BJ (cell line): ENCODE results near the gene SCT. TPM values are rescaled to one million over a fixed set of nuclear protein-coding genes. Genes with fewer than 3 reads are reported as not detected.
"Not testable (repeated sequence)": the region's sequence is repeated elsewhere in the genome, so short reads cannot be mapped to it uniquely, and the experiment has no call there.

ENCODE experiments used
- CTCF ChIA-PET: fragments of 350-600 bp; formaldehyde crosslinking; extraction: SDS; loops from one replicate; lab custom pipeline; 2021; ENCODE audit warnings: antibody characterized with exemption, inconsistent platforms; lab: Yijun Ruan, JAX
- POLR2A ChIA-PET: fragments of 300-600 bp; sonication (Branson Sonifier 250); formaldehyde crosslinking; extraction: SDS; loops from one replicate; lab custom pipeline; 2021; ENCODE audit warnings: antibody characterized with exemption; lab: Charles Lee
- DNase-seq: peaks from one replicate; pipeline ENCODE4 v3.0.0-alpha.2; 2011; ENCODE audit warnings: low read depth
- H3K27me3 ChIP-seq: 2 replicates; pipeline ENCODE4 v1.6.0; 2011; ENCODE audit warnings: low read length; ENCODE audit not compliant: control insufficient read depth, insufficient read depth
- H3K36me3 ChIP-seq: 2 replicates; pipeline ENCODE4 v1.5.1; 2011; ENCODE audit warnings: low read length; ENCODE audit not compliant: control insufficient read depth, insufficient read depth
- H3K4me3 ChIP-seq: 2 replicates; pipeline ENCODE4 v1.5.1; 2011; ENCODE audit warnings: low read depth, mild to moderate bottlenecking, control low read depth, low read length
- CTCF ChIP-seq: IDR thresholded peaks from 2 replicates; pipeline ENCODE4 v1.5.1; 2011; ENCODE audit warnings: low read depth, mild to moderate bottlenecking, control low read depth, inconsistent platforms, low read length, moderate library complexity; ENCODE audit not compliant: insufficient read depth
- polyA plus RNA-seq: library from polyadenylated mRNA; depleted of rRNA; stranded (reverse); fragments of >200 nt; gene quantifications from 2 replicates; pipeline ENCODE4 v1.2.3, GENCODE V29; 2011

The SCT gene
- polyA plus RNA-seq, 1 experiment, result not detected

DNA sequence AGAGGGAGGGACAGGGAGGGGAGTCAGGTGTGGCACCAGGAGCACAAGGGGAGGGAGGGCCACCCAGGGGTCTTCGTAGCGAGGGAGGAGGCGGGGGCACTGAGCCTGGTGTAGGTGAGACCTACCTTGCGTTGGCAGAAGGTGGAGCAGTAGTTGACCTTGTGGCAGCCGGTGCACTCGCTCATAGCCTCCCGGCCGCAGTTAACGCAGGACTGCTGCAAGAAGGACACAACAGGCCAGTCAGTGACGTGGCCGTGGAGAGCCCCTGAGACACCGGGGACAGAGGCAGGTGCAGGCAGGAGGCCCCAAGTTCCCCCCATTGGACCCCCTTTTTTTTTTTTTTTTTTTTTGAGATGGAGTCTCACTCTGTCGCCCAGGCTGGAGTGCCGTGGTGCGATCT, 26.9 kb upstream of the SCT start:
- DNase-seq, result no peak
- Histone ChIP-seq H3K36me3 (peaks cover 14% of the 10 kb centered on the region), H3K27me3 (no peaks in the 10 kb centered on the region), H3K4me3 (no peak overlapping the region)
- no peak for TF ChIP-seq CTCF
- ChIA-PET POLR2A (no interaction called here), CTCF (no interaction called here)

GRCh38 chr11:653136-653535, 26.2 kb upstream of the SCT start:
- H3K4me3 ChIP-seq, DNase-seq, H3K27me3 ChIP-seq, POLR2A ChIA-PET: not testable (repeated sequence)
- peaks cover 12% of the 10 kb centered on the region for H3K36me3 ChIP-seq
- CTCF ChIA-PET, result interaction anchor here (0.7 kb wide), 1 partner anchor 70 kb away, joined by 4 read pairs; no protein-coding TSS in a partner anchor

- H3K36me3 ChIP-seq, result peaks cover 7% of the 10 kb centered on the region
- CTCF ChIA-PET, result interaction anchor here (0.6 to 1.3 kb wide), 2 partner anchors 12 to 52 kb away, joined by 3 to 8 read pairs; no protein-coding TSS in a partner anchor
- DNase-seq, result no peak
- no peak for TF ChIP-seq CTCF
- POLR2A ChIA-PET, result no interaction called here
- no peak overlapping the region for H3K4me3 ChIP-seq
- H3K27me3 ChIP-seq, result no peaks in the 10 kb centered on the region
Measured at GRCh38 chr11:650482-650881, 23.5 kb upstream of the SCT start.

- CTCF ChIA-PET, result interaction anchor here (1.4 kb wide), 1 partner anchor 8 kb away, joined by 5 read pairs; no protein-coding TSS in a partner anchor
- DNase-seq, H3K4me3 ChIP-seq, POLR2A ChIA-PET, H3K36me3 ChIP-seq, H3K27me3 ChIP-seq: not testable (repeated sequence)
Measured at GRCh38 chr11:647672-648158, 20.7 kb upstream of the SCT start.

DNA sequence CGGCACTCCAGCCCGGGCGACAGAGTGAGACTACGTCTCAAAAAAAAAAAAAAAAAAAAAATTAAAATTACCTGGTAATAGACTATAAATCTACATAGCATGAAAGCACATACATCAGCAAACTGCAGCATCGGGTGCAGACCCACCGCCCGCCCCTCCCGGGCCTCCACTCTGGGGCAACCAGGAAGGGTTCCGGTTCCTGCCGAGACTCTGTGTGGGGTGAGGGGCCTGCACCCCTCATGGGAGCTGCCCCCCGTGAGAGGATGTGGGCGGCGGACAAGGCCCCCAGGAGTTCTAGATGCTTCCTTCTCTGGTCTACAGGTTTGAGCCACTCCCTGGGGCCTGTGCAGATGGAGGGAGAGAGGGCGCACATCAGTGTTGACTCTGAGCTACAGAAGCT, 19.2 kb upstream of the SCT start:
- Histone ChIP-seq H3K4me3 (no peak overlapping the region), H3K36me3 (peaks cover 8% of the 10 kb centered on the region), H3K27me3 (no peaks in the 10 kb centered on the region)
- DNase-seq, result no peak
- ChIA-PET CTCF (interaction anchor here (0.6 to 0.8 kb wide), 2 partner anchors 81 to 1200 kb away, joined by 3 to 6 read pairs; no protein-coding TSS in a partner anchor), POLR2A (no interaction called here)
- TF ChIP-seq CTCF, result no peak

GRCh38 chr11:645536-645935, 18.6 kb upstream of the SCT start:
- DNase-seq, result no peak
- no peak for TF ChIP-seq CTCF
- ChIA-PET CTCF (interaction anchor here (1.0 kb wide), 1 partner anchor 17 kb away, joined by 4 read pairs; no protein-coding TSS in a partner anchor), POLR2A (no interaction called here)
- H3K36me3 ChIP-seq, result peaks cover 10% of the 10 kb centered on the region
- no peaks in the 10 kb centered on the region for H3K27me3 ChIP-seq
- no peak overlapping the region for H3K4me3 ChIP-seq
